Ishikawa (cell line): Measurements from ENCODE around the gene FAM184A.

Experiments
- CEBPB ChIP-seq: IDR thresholded peaks from 2 replicates; pipeline ENCODE4 v1.6.1; 2012
- CREB1 ChIP-seq: IDR thresholded peaks from 2 replicates; pipeline ENCODE4 v1.6.1; 2012; ENCODE audit warnings: low read depth
- EGR1 ChIP-seq: IDR thresholded peaks from 2 replicates; pipeline ENCODE4 v1.6.1; 2012
- EP300 ChIP-seq: IDR thresholded peaks from 2 replicates; pipeline ENCODE4 v1.6.1; 2012; ENCODE audit warnings: borderline replicate concordance
- FOXM1 ChIP-seq: IDR thresholded peaks from 2 replicates; pipeline ENCODE4 v1.6.1; 2012; ENCODE audit warnings: low read depth, borderline replicate concordance
- MAX ChIP-seq: IDR thresholded peaks from 2 replicates; pipeline ENCODE4 v1.6.1; 2012
- NFIC ChIP-seq: IDR thresholded peaks from 2 replicates; pipeline ENCODE4 v1.6.1; 2012
- RAD21 ChIP-seq: IDR thresholded peaks from 2 replicates; pipeline ENCODE4 v1.6.1; 2012; ENCODE audit warnings: low read depth
- REST ChIP-seq: IDR thresholded peaks from 2 replicates; pipeline ENCODE4 v1.6.1; 2012; ENCODE audit warnings: low read depth, mild to moderate bottlenecking
- TAF1 ChIP-seq: IDR thresholded peaks from 2 replicates; pipeline ENCODE4 v1.6.1; 2012; ENCODE audit warnings: low read depth, mild to moderate bottlenecking
- TCF12 ChIP-seq: IDR thresholded peaks from 2 replicates; pipeline ENCODE4 v1.6.1; 2012; ENCODE audit warnings: low read depth
- TEAD4 ChIP-seq: IDR thresholded peaks from 2 replicates; pipeline ENCODE4 v1.6.1; 2012
- USF1 ChIP-seq: IDR thresholded peaks from 2 replicates; pipeline ENCODE4 v1.6.1; 2012
- YY1 ChIP-seq: IDR thresholded peaks from 2 replicates; pipeline ENCODE4 v1.6.1; 2012; ENCODE audit warnings: low read depth
- ZBTB7A ChIP-seq: IDR thresholded peaks from 2 replicates; pipeline ENCODE4 v1.6.1; 2012; ENCODE audit warnings: low read depth

FAM184A gene

GRCh38 chr6:118932421-118932820 is 146.0 kb downstream of the FAM184A start:
- TF ChIP-seq TCF12: no peak
- TF ChIP-seq NFIC: no peak
- TF ChIP-seq REST: no peak
- TF ChIP-seq FOXM1: no peak
- no peak for TF ChIP-seq ZBTB7A
- TF ChIP-seq EP300: no peak
- TF ChIP-seq USF1: no peak
- TF ChIP-seq EGR1: no peak
- TF ChIP-seq YY1: no peak
- TF ChIP-seq TAF1: no peak

GRCh38 chr6:118931436-118931835 is 147.0 kb downstream of the FAM184A start:
- TF ChIP-seq FOXM1 (no peak), YY1 (no peak), TAF1 (no peak), EP300 (no peak), USF1 (no peak), CREB1 (no peak), MAX (no peak), TEAD4 (no peak), TCF12 (no peak), EGR1 (no peak), NFIC (no peak), CEBPB (no peak), REST (no peak), RAD21 (no peak), ZBTB7A (no peak)

- TF ChIP-seq EP300 (no peak), REST (no peak), ZBTB7A (no peak), MAX (no peak), CREB1 (no peak), YY1 (no peak), TEAD4 (no peak), FOXM1 (no peak), USF1 (no peak), TAF1 (no peak), CEBPB (no peak), NFIC (no peak), TCF12 (no peak), RAD21 (no peak), EGR1 (no peak)
Measured at GRCh38 chr6:118930680-118931079, 147.8 kb downstream of the FAM184A start.

- TF ChIP-seq FOXM1 (no peak), YY1 (no peak), USF1 (no peak), MAX (no peak), EP300 (no peak), CEBPB (no peak), RAD21 (no peak), CREB1 (no peak), TAF1 (no peak), EGR1 (no peak), TCF12 (no peak), REST (no peak), NFIC (no peak), TEAD4 (no peak), ZBTB7A (no peak)
Measured at GRCh38 chr6:118923035-118923434, 155.4 kb downstream of the FAM184A start.
